ENCODE measurements around the gene CRX.
"Not testable (repeated sequence)": the region's sequence is repeated elsewhere in the genome, so short reads cannot be mapped to it uniquely, and the experiment has no call there.

CRX gene

GRCh38 chr19:47839411-47839810 is 17.7 kb downstream of the CRX start:
- Histone ChIP-seq H3K9me3 (ENCODE audit: low read depth, low read length) (no peaks in the 10 kb centered on the region), H3K9ac (ENCODE audit: insufficient read length) (no peak overlapping the region), H3K27ac (no peak overlapping the region), H3K36me3 (ENCODE audit: insufficient read depth, low read length) (no peaks in the 10 kb centered on the region), H3K4me3 (no peak overlapping the region)
- no peak for DNase-seq (ENCODE audit: low read depth, low spot score)
- TF ChIP-seq FOXP2 (optimal IDR thresholded peaks at IDR 0.05; ENCODE audit: control extremely low read depth, extremely low read length, insufficient read depth) (no peak), POLR2AphosphoS5 (IDR thresholded peaks at IDR 0.05; ENCODE audit: borderline replicate concordance, low read depth, low read length) (no peak), EZH2 (IDR thresholded peaks at IDR 0.05) (no peak)

GRCh38 chr19:47839913-47840312 is 18.2 kb downstream of the CRX start:
- Histone ChIP-seq H3K27ac (no peak overlapping the region), H3K4me3 (no peak overlapping the region), H3K36me3 (ENCODE audit: insufficient read depth, low read length) (no peaks in the 10 kb centered on the region), H3K9me3 (ENCODE audit: low read depth, low read length) (no peaks in the 10 kb centered on the region), H3K9ac (ENCODE audit: insufficient read length) (no peak overlapping the region)
- TF ChIP-seq FOXP2 (optimal IDR thresholded peaks at IDR 0.05; ENCODE audit: control extremely low read depth, extremely low read length, insufficient read depth) = no peak
- TF ChIP-seq EZH2 (IDR thresholded peaks at IDR 0.05) = no peak
- no peak for TF ChIP-seq POLR2AphosphoS5 (IDR thresholded peaks at IDR 0.05; ENCODE audit: borderline replicate concordance, low read depth, low read length)
- DNase-seq (ENCODE audit: low read depth, low spot score) = no peak

- TF ChIP-seq EZH2 (IDR thresholded peaks at IDR 0.05) = no peak
- no peak for TF ChIP-seq FOXP2 (optimal IDR thresholded peaks at IDR 0.05; ENCODE audit: control extremely low read depth, extremely low read length, insufficient read depth)
- no peak for TF ChIP-seq POLR2AphosphoS5 (IDR thresholded peaks at IDR 0.05; ENCODE audit: borderline replicate concordance, low read depth, low read length)
- H3K9ac ChIP-seq (ENCODE audit: insufficient read length) = no peak overlapping the region
- H3K36me3 ChIP-seq (ENCODE audit: insufficient read depth, low read length) = no peaks in the 10 kb centered on the region
- no peak overlapping the region for H3K4me3 ChIP-seq
- no peaks in the 10 kb centered on the region for H3K9me3 ChIP-seq (ENCODE audit: low read depth, low read length)
- no peak for DNase-seq (ENCODE audit: low read depth, low spot score)
- H3K27ac ChIP-seq = no peak overlapping the region
Observed at GRCh38 chr19:47842941-47843340, 21.2 kb downstream of the CRX start.

GRCh38 chr19:47848425-47848822 is 26.7 kb downstream of the CRX start:
- Histone ChIP-seq H3K9ac (ENCODE audit: insufficient read length) (no peak overlapping the region), H3K9me3 (ENCODE audit: low read depth, low read length) (no peaks in the 10 kb centered on the region), H3K27ac (no peak overlapping the region), H3K36me3 (ENCODE audit: insufficient read depth, low read length) (no peaks in the 10 kb centered on the region), H3K4me3 (no peak overlapping the region)
- TF ChIP-seq POLR2AphosphoS5 (IDR thresholded peaks at IDR 0.05; ENCODE audit: borderline replicate concordance, low read depth, low read length) = no peak
- TF ChIP-seq EZH2 (IDR thresholded peaks at IDR 0.05) = no peak
- no peak for DNase-seq (ENCODE audit: low read depth, low spot score)

GRCh38 chr19:47848823-47849473 is 27.2 kb downstream of the CRX start:
- no peak overlapping the region for H3K9ac ChIP-seq (ENCODE audit: insufficient read length)
- no peaks in the 10 kb centered on the region for H3K9me3 ChIP-seq (ENCODE audit: low read depth, low read length)
- TF ChIP-seq POLR2AphosphoS5 (IDR thresholded peaks at IDR 0.05; ENCODE audit: borderline replicate concordance, low read depth, low read length) = no peak
- no peak for TF ChIP-seq FOXP2 (optimal IDR thresholded peaks at IDR 0.05; ENCODE audit: control extremely low read depth, extremely low read length, insufficient read depth)
- TF ChIP-seq EZH2 (IDR thresholded peaks at IDR 0.05) = no peak
- no peaks in the 10 kb centered on the region for H3K36me3 ChIP-seq (ENCODE audit: insufficient read depth, low read length)
- no peak for DNase-seq (ENCODE audit: low read depth, low spot score)
- H3K27ac ChIP-seq = no peak overlapping the region
- peak overlapping the region; percentile 19; the same call in 1 of the 2 replicates for H3K4me3 ChIP-seq

- H3K9me3 ChIP-seq (ENCODE audit: low read depth, low read length) = no peaks in the 10 kb centered on the region
- H3K36me3 ChIP-seq (ENCODE audit: insufficient read depth, low read length) = no peaks in the 10 kb centered on the region
- no peak overlapping the region for H3K27ac ChIP-seq
- H3K9ac ChIP-seq (ENCODE audit: insufficient read length) = no peak overlapping the region
- no peak overlapping the region for H3K4me3 ChIP-seq
- no peak for DNase-seq (ENCODE audit: low read depth, low spot score)
- TF ChIP-seq EZH2 (IDR thresholded peaks at IDR 0.05) (no peak), POLR2AphosphoS5 (IDR thresholded peaks at IDR 0.05; ENCODE audit: borderline replicate concordance, low read depth, low read length) (no peak), FOXP2 (optimal IDR thresholded peaks at IDR 0.05; ENCODE audit: control extremely low read depth, extremely low read length, insufficient read depth) (no peak)
Observed at GRCh38 chr19:47853003-47853402, 31.3 kb downstream of the CRX start.

GRCh38 chr19:47854459-47854858 is 32.7 kb downstream of the CRX start:
- DNase-seq (ENCODE audit: low read depth, low spot score) = no peak
- H3K27ac ChIP-seq = no peak overlapping the region
- no peaks in the 10 kb centered on the region for H3K36me3 ChIP-seq (ENCODE audit: insufficient read depth, low read length)
- no peak overlapping the region for H3K9ac ChIP-seq (ENCODE audit: insufficient read length)
- H3K4me3 ChIP-seq = no peak overlapping the region
- TF ChIP-seq POLR2AphosphoS5 (IDR thresholded peaks at IDR 0.05; ENCODE audit: borderline replicate concordance, low read depth, low read length) = no peak
- TF ChIP-seq EZH2 (IDR thresholded peaks at IDR 0.05) = no peak
- TF ChIP-seq FOXP2 (optimal IDR thresholded peaks at IDR 0.05; ENCODE audit: control extremely low read depth, extremely low read length, insufficient read depth) = no peak
- H3K9me3 ChIP-seq (ENCODE audit: low read depth, low read length) = no peaks in the 10 kb centered on the region

- H3K9me3 ChIP-seq (ENCODE audit: low read depth, low read length); H3K36me3 ChIP-seq (ENCODE audit: insufficient read depth, low read length): not testable (repeated sequence)
Observed at GRCh38 chr19:47858231-47858630, 36.5 kb downstream of the CRX start.

GRCh38 chr19:47858646-47859285 is 37.0 kb downstream of the CRX start, which contains the start of gene TPRX2:
TPRX2 (plus strand) TSS chr19:47859235; CDS start chr19:47859247, 12 bp downstream.
- not testable (repeated sequence) for H3K9me3 ChIP-seq (ENCODE audit: low read depth, low read length); H3K36me3 ChIP-seq (ENCODE audit: insufficient read depth, low read length); DNase-seq (ENCODE audit: low read depth, low spot score); H3K27ac ChIP-seq; H3K4me3 ChIP-seq; H3K9ac ChIP-seq (ENCODE audit: insufficient read length)

More at GRCh38 chr19:47858231-47858630, 36.5 kb downstream of the CRX start:
- not testable (repeated sequence) for H3K27ac ChIP-seq; DNase-seq (ENCODE audit: low read depth, low spot score); H3K9ac ChIP-seq (ENCODE audit: insufficient read length); H3K4me3 ChIP-seq

GRCh38 chr19:47859838-47860237 is 38.1 kb downstream of the CRX start:
- not testable (repeated sequence) for H3K9ac ChIP-seq (ENCODE audit: insufficient read length); H3K27ac ChIP-seq; H3K36me3 ChIP-seq (ENCODE audit: insufficient read depth, low read length); DNase-seq (ENCODE audit: low read depth, low spot score); H3K4me3 ChIP-seq; H3K9me3 ChIP-seq (ENCODE audit: low read depth, low read length)

Measured in SK-N-MC (cell line).